Measurements from ENCODE around the gene AP3B1. TPM values are rescaled to one million over a fixed set of nuclear protein-coding genes. Genes with fewer than 3 reads are reported as not detected.

AP3B1 gene
- polyA plus RNA-seq, 1 of the 3 experiments (the other 2 are of a cell fraction): 18.0 TPM

- H3K27ac ChIP-seq (ENCODE audit: low read depth in 2 of 2, low read length in 1 of 2): no peak overlapping the region
- WGBS (ENCODE audit: low lambda C conversion rate): 98% methylated on average over 6 of the region's 7 CpGs
- ChIA-PET POLR2A (no interaction called here), CTCF (no interaction called here)
- peaks cover 72% of the 10 kb centered on the region for H3K79me2 ChIP-seq (ENCODE audit: insufficient read depth)
- H3K4me3 ChIP-seq (ENCODE audit: low read depth in 2 of 2, low read length in 1 of 2): no peak overlapping the region
- no peaks in the 10 kb centered on the region for H3K9me2 ChIP-seq
- no peak overlapping the region for H3K4me2 ChIP-seq
- no peak for DNase-seq
- no peaks in the 10 kb centered on the region for H4K20me1 ChIP-seq (ENCODE audit: insufficient read depth)
- no peaks in the 10 kb centered on the region for H3K4me1 ChIP-seq (ENCODE audit: control insufficient read depth in 1 of 2, insufficient read depth in 2 of 2, low read depth in 1 of 2, low read length in 1 of 2)
- H3K9ac ChIP-seq: no peak overlapping the region
- peaks cover 5 to 53% of the 10 kb centered on the region in 2 experiments for H3K36me3 ChIP-seq (replicated peaks in 1 of 2; ENCODE audit: control insufficient read depth in 1 of 2, insufficient read depth in 2 of 2, low read length in 1 of 2)
- TF ChIP-seq FOXM1 (IDR thresholded peaks at IDR 0.05; ENCODE audit: low read depth) (no peak), TEAD4 (IDR thresholded peaks at IDR 0.05; ENCODE audit: borderline replicate concordance, insufficient read depth) (no peak), USF2 (IDR thresholded peaks at IDR 0.05; ENCODE audit: borderline replicate concordance, low read depth, low read length) (no peak), NRF1 (IDR thresholded peaks at IDR 0.05; ENCODE audit: low read depth, low read length) (no peak), CHD2 (IDR thresholded peaks at IDR 0.05; ENCODE audit: low read length, partially characterized antibody) (no peak), RFX5 (IDR thresholded peaks at IDR 0.05; ENCODE audit: low read length) (no peak), YY1 (IDR thresholded peaks at IDR 0.05; ENCODE audit: low read depth) (no peak), GATA2 (CRISPR knock-in tag; IDR thresholded peaks at IDR 0.05) (no peak), TAF1 (IDR thresholded peaks at IDR 0.05; ENCODE audit: borderline replicate concordance, low read depth, low read length) (no peak), MAX (IDR thresholded peaks at IDR 0.05; ENCODE audit: low read depth) (no peak), EP300 (IDR thresholded peaks at IDR 0.05; ENCODE audit: borderline replicate concordance in 1 of 2, low read depth in 1 of 2, low read length in 1 of 2) (no peak), RAD21 (IDR thresholded peaks at IDR 0.05; ENCODE audit: low read length) (no peak), PBX3 (IDR thresholded peaks at IDR 0.05) (no peak), FOSL2 (IDR thresholded peaks at IDR 0.05; ENCODE audit: borderline replicate concordance, low read depth) (no peak), RCOR1 (IDR thresholded peaks at IDR 0.05; ENCODE audit: low read length) (no peak), TCF12 (IDR thresholded peaks at IDR 0.05) (no peak), USF1 (IDR thresholded peaks at IDR 0.05; ENCODE audit: borderline replicate concordance, low read depth) (no peak), SIN3A (IDR thresholded peaks at IDR 0.05; ENCODE audit: borderline replicate concordance, low read depth, low read length) (no peak), EZH2phosphoT487 (IDR thresholded peaks at IDR 0.05; ENCODE audit: borderline replicate concordance, low read depth) (no peak), SMC3 (IDR thresholded peaks at IDR 0.05; ENCODE audit: low read depth, low read length) (no peak)
- peaks cover 8% of the 10 kb centered on the region for H3F3A ChIP-seq (replicated peaks; ENCODE audit: insufficient read depth)
- H3K9me3 ChIP-seq: no peaks in the 10 kb centered on the region
- H2AFZ ChIP-seq (ENCODE audit: low read depth): no peak overlapping the region
- no peaks in the 10 kb centered on the region for H3K27me3 ChIP-seq (ENCODE audit: insufficient read depth)
Observed at GRCh38 chr5:78251663-78252284, 42.7 kb downstream of the AP3B1 start.
